Liver (tissue), 9 donors: ENCODE results near the gene AK3. TPM values are rescaled to one million over a fixed set of nuclear protein-coding genes. Genes with fewer than 3 reads are reported as not detected.

Experiments used
- DNase-seq: peaks from one replicate; pipeline ENCODE4 v3.0.0-alpha.2; 2017; ENCODE audit warnings: low spot score
- H3K27ac ChIP-seq, 2 donors: one replicate each; pipeline ENCODE4 v1.7.0; 2013; ENCODE audit warnings: inconsistent platforms in 2 of 2, low read length in 2 of 2, control low read depth in 1 of 2, low read depth in 1 of 2, mild to moderate bottlenecking in 1 of 2
- H3K27me3 ChIP-seq, 4 donors: one replicate each; pipeline versions ENCODE4 v1.6.1 to v1.7.0; 2013; ENCODE audit warnings: low read length in 3 of 4, inconsistent platforms in 1 of 4, mild to moderate bottlenecking in 1 of 4, moderate library complexity in 1 of 4; ENCODE audit not compliant: control insufficient read depth in 4 of 4, insufficient read depth in 4 of 4
- H3K36me3 ChIP-seq, 4 donors: one replicate each; pipeline versions ENCODE4 v1.6.1 to v1.7.0; 2013; ENCODE audit warnings: low read length in 3 of 4, mild to moderate bottlenecking in 3 of 4, low read depth in 1 of 4, moderate library complexity in 1 of 4; ENCODE audit not compliant: control insufficient read depth in 4 of 4, insufficient read depth in 3 of 4
- H3K4me1 ChIP-seq, 4 donors: one replicate each; pipeline versions ENCODE4 v1.6.1 to v1.7.0; 2013; ENCODE audit warnings: low read length in 3 of 4, mild to moderate bottlenecking in 3 of 4, moderate library complexity in 1 of 4; ENCODE audit not compliant: control insufficient read depth in 4 of 4, insufficient read depth in 4 of 4
- H3K4me3 ChIP-seq, 3 donors: one replicate each; pipeline versions ENCODE4 v1.6.1 to v1.7.0; 2013; ENCODE audit warnings: low read length in 3 of 3, control low read depth in 1 of 3, low read depth in 1 of 3, mild to moderate bottlenecking in 1 of 3
- H3K9ac ChIP-seq, 2 donors: one replicate each; pipeline ENCODE4 v1.7.0; 2013; ENCODE audit warnings: low read length in 2 of 2, mild to moderate bottlenecking in 2 of 2, moderate library complexity in 2 of 2, control low read depth in 1 of 2, low read depth in 1 of 2
- H3K9me3 ChIP-seq, 4 donors: one replicate each; pipeline versions ENCODE4 v1.6.1 to v1.7.0; 2013; ENCODE audit warnings: low read length in 3 of 4; ENCODE audit not compliant: control insufficient read depth in 4 of 4
- FOXA1 ChIP-seq: IDR thresholded peaks from 2 replicates; pipeline ENCODE4 v1.6.1; 2016; ENCODE audit warnings: antibody characterized with exemption
- FOXA2 ChIP-seq: IDR thresholded peaks from 2 replicates; pipeline ENCODE4 v1.6.1; 2016; ENCODE audit warnings: antibody characterized with exemption
- GABPA ChIP-seq, 2 donors: IDR thresholded peaks in 1 of 2; conservative IDR thresholded peaks in 1 of 2; 2 replicates each; pipeline ENCODE4 v1.6.1; 2016; ENCODE audit warnings: antibody characterized with exemption in 2 of 2, mild to moderate bottlenecking in 1 of 2, moderate library complexity in 1 of 2
- HNF4G ChIP-seq: IDR thresholded peaks from 2 replicates; pipeline ENCODE4 v1.6.1; 2016; ENCODE audit warnings: antibody characterized with exemption
- NR2F2 ChIP-seq: IDR thresholded peaks from 2 replicates; pipeline ENCODE4 v1.6.1; 2016; ENCODE audit warnings: antibody characterized with exemption
- RAD21 ChIP-seq, 2 donors: IDR thresholded peaks; 2 replicates each; pipeline ENCODE4 v1.6.1; 2016; ENCODE audit warnings: antibody characterized with exemption in 2 of 2, mild to moderate bottlenecking in 2 of 2
- RXRA ChIP-seq, 2 donors: IDR thresholded peaks; 2 replicates each; pipeline ENCODE4 v1.6.1; 2017 to 2018; ENCODE audit warnings: antibody characterized with exemption in 2 of 2, mild to moderate bottlenecking in 1 of 2
- TAF1 ChIP-seq: conservative IDR thresholded peaks from 2 replicates; pipeline ENCODE4 v1.6.1; 2016; ENCODE audit warnings: antibody characterized with exemption, mild to moderate bottlenecking
- YY1 ChIP-seq: IDR thresholded peaks from 2 replicates; pipeline ENCODE4 v1.6.1; 2016; ENCODE audit warnings: antibody characterized with exemption, mild to moderate bottlenecking
- WGBS: extraction: QIAGEN DNeasy Blood & Tissue Kit; methylation state at CpG from one replicate; pipeline ENCODE4 v1.1.7; 2013; 5-methylcytosine and 5-hydroxymethylcytosine counted together
- polyA plus RNA-seq, 2 donors: library from polyadenylated mRNA; stranded (reverse) in 1 of 2; unstranded in 1 of 2; fragments of 200-250 nt in 1 of 2; fragments of >200 nt in 1 of 2; fragmentation: Nextera tagmentation in 1 of 2; extraction: Ambion mirVana in 1 of 2; gene quantifications; one replicate each; pipeline versions ENCODE4 v1.2.1 to v1.2.3, GENCODE V29; 2013 to 2015
- total RNA-seq, 2 donors: library from RNA; depleted of rRNA; stranded (reverse); fragments of >200 nt; gene quantifications; one replicate each; pipeline ENCODE4 v1.2.3, GENCODE V29; 2014
- TF ChIP-seq, protein P1 (sequence below): IDR thresholded peaks from 2 replicates; pipeline ENCODE4 v1.6.1; 2016; ENCODE audit warnings: antibody characterized with exemption, mild to moderate bottlenecking
- TF ChIP-seq, protein P2 (sequence below): IDR thresholded peaks from 2 replicates; pipeline ENCODE4 v1.6.1; 2016; ENCODE audit warnings: antibody characterized with exemption
- TF ChIP-seq, protein P3 (sequence below): IDR thresholded peaks from 2 replicates; pipeline ENCODE4 v1.6.1; 2016; ENCODE audit warnings: antibody characterized with exemption
- TF ChIP-seq, protein P4 (sequence below): fragments of 150-350 bp; IDR thresholded peaks from 2 replicates; pipeline ENCODE4 v1.5.1; 2017; ENCODE audit warnings: improper control_type of control experiment, low read depth, low read length; ENCODE audit not compliant: missing input control
- donor health status: healthy.
- donor health status: healthy.
- donor health status: healthy.
- donor health status: healthy.
- donor health status: healthy.

AK3 gene
- total and polyA plus RNA-seq, 4 donors = 70.6 to 181 (median 101) TPM

DNA sequence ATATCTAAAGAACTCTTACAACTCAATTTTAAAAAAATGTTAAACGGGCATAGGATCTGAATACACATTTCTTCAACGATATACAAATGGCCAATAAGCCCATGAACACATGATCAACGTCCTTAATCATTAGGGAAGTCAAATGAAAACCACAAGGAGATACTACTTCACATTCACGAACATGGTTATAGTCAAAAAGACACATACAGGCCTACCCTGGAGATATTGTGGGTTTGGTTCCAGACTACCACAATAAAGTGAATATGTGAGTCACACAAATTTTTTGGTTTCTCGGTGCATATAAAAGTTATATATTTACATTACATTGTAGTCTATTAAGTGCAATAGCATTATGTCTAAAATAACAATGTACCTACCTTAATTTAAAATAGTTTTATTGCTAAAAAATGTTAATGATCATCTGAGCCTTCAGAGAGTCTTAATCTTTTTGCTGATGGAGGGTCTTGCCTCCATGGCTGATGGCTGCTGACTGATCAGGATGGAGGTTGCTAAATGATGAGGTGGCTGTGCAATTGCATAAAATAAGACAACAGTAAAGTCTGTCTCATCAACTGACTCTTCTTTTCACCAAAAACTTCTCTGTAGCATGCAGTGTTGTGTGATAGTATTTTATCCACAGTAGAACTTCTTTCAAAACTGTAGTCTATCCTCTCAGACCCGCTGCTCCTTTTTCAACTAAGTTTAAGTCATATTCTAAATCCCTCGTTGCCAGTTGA is 15.1 kb downstream of the AK3 start:
- DNase-seq = no peak
- Histone ChIP-seq H3K27me3 (no peaks in the 10 kb centered on the region), H3K27ac (no peak overlapping the region), H3K4me1 (peaks cover 0 to 3% (median 0%) of the 10 kb centered on the region in 4 donors), H3K9ac (no peak overlapping the region), H3K36me3 (peaks cover 2 to 19% (median 13%) of the 10 kb centered on the region in 4 donors), H3K4me3 (no peak overlapping the region), H3K9me3 (no peaks in the 10 kb centered on the region)
- WGBS = 82% methylated on average over 7 of the region's 7 CpGs
- TF ChIP-seq HNF4G (no peak), TAF1 (no peak), GABPA (IDR thresholded peaks at IDR 0.05 in 1 of 2, conservative IDR thresholded peaks at IDR 0.05 in 1 of 2) (no peak), RXRA (IDR thresholded peaks at IDR 0.05) (no peak), NR2F2 (no peak)
- TF ChIP-seq, protein P1, sequence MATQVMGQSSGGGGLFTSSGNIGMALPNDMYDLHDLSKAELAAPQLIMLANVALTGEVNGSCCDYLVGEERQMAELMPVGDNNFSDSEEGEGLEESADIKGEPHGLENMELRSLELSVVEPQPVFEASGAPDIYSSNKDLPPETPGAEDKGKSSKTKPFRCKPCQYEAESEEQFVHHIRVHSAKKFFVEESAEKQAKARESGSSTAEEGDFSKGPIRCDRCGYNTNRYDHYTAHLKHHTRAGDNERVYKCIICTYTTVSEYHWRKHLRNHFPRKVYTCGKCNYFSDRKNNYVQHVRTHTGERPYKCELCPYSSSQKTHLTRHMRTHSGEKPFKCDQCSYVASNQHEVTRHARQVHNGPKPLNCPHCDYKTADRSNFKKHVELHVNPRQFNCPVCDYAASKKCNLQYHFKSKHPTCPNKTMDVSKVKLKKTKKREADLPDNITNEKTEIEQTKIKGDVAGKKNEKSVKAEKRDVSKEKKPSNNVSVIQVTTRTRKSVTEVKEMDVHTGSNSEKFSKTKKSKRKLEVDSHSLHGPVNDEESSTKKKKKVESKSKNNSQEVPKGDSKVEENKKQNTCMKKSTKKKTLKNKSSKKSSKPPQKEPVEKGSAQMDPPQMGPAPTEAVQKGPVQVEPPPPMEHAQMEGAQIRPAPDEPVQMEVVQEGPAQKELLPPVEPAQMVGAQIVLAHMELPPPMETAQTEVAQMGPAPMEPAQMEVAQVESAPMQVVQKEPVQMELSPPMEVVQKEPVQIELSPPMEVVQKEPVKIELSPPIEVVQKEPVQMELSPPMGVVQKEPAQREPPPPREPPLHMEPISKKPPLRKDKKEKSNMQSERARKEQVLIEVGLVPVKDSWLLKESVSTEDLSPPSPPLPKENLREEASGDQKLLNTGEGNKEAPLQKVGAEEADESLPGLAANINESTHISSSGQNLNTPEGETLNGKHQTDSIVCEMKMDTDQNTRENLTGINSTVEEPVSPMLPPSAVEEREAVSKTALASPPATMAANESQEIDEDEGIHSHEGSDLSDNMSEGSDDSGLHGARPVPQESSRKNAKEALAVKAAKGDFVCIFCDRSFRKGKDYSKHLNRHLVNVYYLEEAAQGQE = no peak
- TF ChIP-seq, protein P2, sequence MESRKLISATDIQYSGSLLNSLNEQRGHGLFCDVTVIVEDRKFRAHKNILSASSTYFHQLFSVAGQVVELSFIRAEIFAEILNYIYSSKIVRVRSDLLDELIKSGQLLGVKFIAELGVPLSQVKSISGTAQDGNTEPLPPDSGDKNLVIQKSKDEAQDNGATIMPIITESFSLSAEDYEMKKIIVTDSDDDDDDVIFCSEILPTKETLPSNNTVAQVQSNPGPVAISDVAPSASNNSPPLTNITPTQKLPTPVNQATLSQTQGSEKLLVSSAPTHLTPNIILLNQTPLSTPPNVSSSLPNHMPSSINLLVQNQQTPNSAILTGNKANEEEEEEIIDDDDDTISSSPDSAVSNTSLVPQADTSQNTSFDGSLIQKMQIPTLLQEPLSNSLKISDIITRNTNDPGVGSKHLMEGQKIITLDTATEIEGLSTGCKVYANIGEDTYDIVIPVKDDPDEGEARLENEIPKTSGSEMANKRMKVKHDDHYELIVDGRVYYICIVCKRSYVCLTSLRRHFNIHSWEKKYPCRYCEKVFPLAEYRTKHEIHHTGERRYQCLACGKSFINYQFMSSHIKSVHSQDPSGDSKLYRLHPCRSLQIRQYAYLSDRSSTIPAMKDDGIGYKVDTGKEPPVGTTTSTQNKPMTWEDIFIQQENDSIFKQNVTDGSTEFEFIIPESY = no peak
- TF ChIP-seq, protein P3, sequence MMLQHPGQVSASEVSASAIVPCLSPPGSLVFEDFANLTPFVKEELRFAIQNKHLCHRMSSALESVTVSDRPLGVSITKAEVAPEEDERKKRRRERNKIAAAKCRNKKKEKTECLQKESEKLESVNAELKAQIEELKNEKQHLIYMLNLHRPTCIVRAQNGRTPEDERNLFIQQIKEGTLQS = no peak

DNA sequence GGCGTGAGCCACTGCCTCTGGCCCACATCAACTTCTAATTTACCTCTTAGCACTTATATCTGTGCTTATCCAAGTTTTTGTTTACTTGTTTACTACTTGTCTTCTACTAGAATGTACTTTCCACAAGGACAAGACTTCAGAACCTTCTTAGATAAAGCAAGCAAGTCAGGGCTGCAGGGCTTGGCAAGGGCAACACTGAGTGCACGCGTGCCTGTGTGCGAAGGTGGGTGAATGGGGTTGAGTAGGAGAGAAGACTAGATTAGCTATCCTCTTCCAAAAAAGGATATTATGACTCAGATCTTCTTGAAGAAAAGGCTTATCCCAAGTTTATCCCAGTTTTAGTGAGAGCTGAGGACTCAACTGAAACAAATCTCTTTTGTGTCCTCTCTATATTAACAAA is 19.3 kb downstream of the AK3 start:
- Histone ChIP-seq H3K9ac (no peak overlapping the region), H3K27me3 (no peaks in the 10 kb centered on the region), H3K4me1 (no peaks in the 10 kb centered on the region), H3K4me3 (no peak overlapping the region), H3K36me3 (peaks cover 7 to 48% (median 39%) of the 10 kb centered on the region in 4 donors), H3K27ac (no peak overlapping the region), H3K9me3 (no peaks in the 10 kb centered on the region)
- 98% methylated on average over 4 of the region's 4 CpGs for WGBS
- DNase-seq = no peak
- TF ChIP-seq GABPA (IDR thresholded peaks at IDR 0.05 in 1 of 2, conservative IDR thresholded peaks at IDR 0.05 in 1 of 2) (no peak), FOXA1 (no peak), YY1 (no peak), RXRA (IDR thresholded peaks at IDR 0.05) (no peak), FOXA2 (no peak), HNF4G (no peak), RAD21 (IDR thresholded peaks at IDR 0.05) (no peak)
- TF ChIP-seq, protein P1 = no peak
- TF ChIP-seq, protein P4, sequence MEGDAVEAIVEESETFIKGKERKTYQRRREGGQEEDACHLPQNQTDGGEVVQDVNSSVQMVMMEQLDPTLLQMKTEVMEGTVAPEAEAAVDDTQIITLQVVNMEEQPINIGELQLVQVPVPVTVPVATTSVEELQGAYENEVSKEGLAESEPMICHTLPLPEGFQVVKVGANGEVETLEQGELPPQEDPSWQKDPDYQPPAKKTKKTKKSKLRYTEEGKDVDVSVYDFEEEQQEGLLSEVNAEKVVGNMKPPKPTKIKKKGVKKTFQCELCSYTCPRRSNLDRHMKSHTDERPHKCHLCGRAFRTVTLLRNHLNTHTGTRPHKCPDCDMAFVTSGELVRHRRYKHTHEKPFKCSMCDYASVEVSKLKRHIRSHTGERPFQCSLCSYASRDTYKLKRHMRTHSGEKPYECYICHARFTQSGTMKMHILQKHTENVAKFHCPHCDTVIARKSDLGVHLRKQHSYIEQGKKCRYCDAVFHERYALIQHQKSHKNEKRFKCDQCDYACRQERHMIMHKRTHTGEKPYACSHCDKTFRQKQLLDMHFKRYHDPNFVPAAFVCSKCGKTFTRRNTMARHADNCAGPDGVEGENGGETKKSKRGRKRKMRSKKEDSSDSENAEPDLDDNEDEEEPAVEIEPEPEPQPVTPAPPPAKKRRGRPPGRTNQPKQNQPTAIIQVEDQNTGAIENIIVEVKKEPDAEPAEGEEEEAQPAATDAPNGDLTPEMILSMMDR = no peak
